Right forelimb (tissue), 1 donor: ENCODE results near the gene COTL1.
"Not testable (repeated sequence)": the region's sequence is repeated elsewhere in the genome, so short reads cannot be mapped to it uniquely, and the experiment has no call there.

Experiments
- DNase-seq: peaks from one replicate; pipeline ENCODE4 v3.0.0-alpha.2; 2018

The COTL1 gene

GRCh38 chr16:84524941-84525581, 92.8 kb downstream of the COTL1 start:
- not testable (repeated sequence) for DNase-seq

GRCh38 chr16:84524346-84524920, 93.4 kb downstream of the COTL1 start:
- DNase-seq = no peak

GRCh38 chr16:84521497-84521770, 96.4 kb downstream of the COTL1 start:
- no peak for DNase-seq

- no peak for DNase-seq
These were observed 97.0 kb downstream of the COTL1 start for GRCh38 chr16:84520725-84521496.

GRCh38 chr16:84519855-84520254, 98.0 kb downstream of the COTL1 start:
- no peak for DNase-seq

GRCh38 chr16:84518804-84519341, 99.0 kb downstream of the COTL1 start:
- no peak for DNase-seq

- DNase-seq = not testable (repeated sequence)
These were observed 99.7 kb downstream of the COTL1 start for GRCh38 chr16:84518220-84518619.

GRCh38 chr16:84517366-84517765, 100.5 kb downstream of the COTL1 start:
- no peak for DNase-seq
